HEK293 (cell line): Measurements from ENCODE around the gene GPX1.

Source experiments
- CTCF ChIA-PET: fragments of 350-600 bp; formaldehyde crosslinking; extraction: SDS; loops from one replicate; lab custom pipeline; 2021; ENCODE audit warnings: antibody characterized with exemption; lab: Yijun Ruan, JAX
- POLR2A ChIA-PET: fragments of 300-600 bp; formaldehyde crosslinking; extraction: SDS; loops from one replicate; lab custom pipeline; 2020; ENCODE audit warnings: antibody characterized with exemption, inconsistent platforms; lab: Yijun Ruan, JAX
- H3K27ac ChIP-seq: fragments of 200-500 bp; sonication (Bioruptor generic); 2 replicates; pipeline ENCODE4 v1.5.1; 2014; ENCODE audit warnings: low read depth, low read length, control low read depth, inconsistent platforms; ENCODE audit errors: extremely low read depth
- H3K36me3 ChIP-seq, 2 experiments: fragments of 200-500 bp in 1 of 2; sonication (Bioruptor generic) in 1 of 2; 1 replicate in 1 of 2; 2 replicates in 1 of 2; pipeline ENCODE4 v1.5.1; 2014 to 2017; ENCODE audit warnings: inconsistent platforms in 2 of 2, low read length in 2 of 2; ENCODE audit not compliant: control insufficient read depth in 2 of 2, insufficient read depth in 1 of 2
- H3K4me1 ChIP-seq: fragments of 200-500 bp; sonication (Bioruptor generic); 2 replicates; pipeline ENCODE4 v1.5.1; 2014; ENCODE audit warnings: mild to moderate bottlenecking, low read length, inconsistent platforms; ENCODE audit not compliant: control insufficient read depth, insufficient read depth
- H3K4me3 ChIP-seq: 2 replicates; pipeline ENCODE4 v1.5.1; 2011; ENCODE audit warnings: low read depth, mild to moderate bottlenecking, control low read depth, low read length, moderate library complexity
- H3K9me3 ChIP-seq: fragments of 200-500 bp; sonication (Bioruptor generic); 2 replicates; pipeline ENCODE4 v1.5.1; 2014; ENCODE audit warnings: low read depth, low read length, inconsistent platforms; ENCODE audit not compliant: control insufficient read depth, insufficient read depth
- GLIS2 ChIP-seq: fragments of 450-650 bp; formaldehyde crosslinking; IDR thresholded peaks from 2 replicates; pipeline ENCODE4 v1.5.1; 2016; ENCODE audit warnings: missing biosample characterization, missing genetic modification characterization
- KLF16 ChIP-seq: fragments of 450-650 bp; formaldehyde crosslinking; IDR thresholded peaks from 2 replicates; pipeline ENCODE4 v1.5.1; 2017; ENCODE audit warnings: missing biosample characterization, missing genetic modification characterization
- KLF7 ChIP-seq: fragments of 450-650 bp; formaldehyde crosslinking; IDR thresholded peaks from 2 replicates; pipeline ENCODE4 v1.5.1; 2016; ENCODE audit warnings: missing biosample characterization, missing genetic modification characterization, borderline replicate concordance
- YY2 ChIP-seq: fragments of 450-650 bp; formaldehyde crosslinking; IDR thresholded peaks from 2 replicates; pipeline ENCODE4 v1.5.1; 2016; ENCODE audit warnings: missing biosample characterization, missing genetic modification characterization
- ZEB2 ChIP-seq: fragments of 450-650 bp; formaldehyde crosslinking; IDR thresholded peaks from 2 replicates; pipeline ENCODE4 v1.5.1; 2016; ENCODE audit warnings: missing biosample characterization, missing genetic modification characterization
- ZIC2 ChIP-seq: fragments of 450-650 bp; formaldehyde crosslinking; IDR thresholded peaks from 2 replicates; pipeline ENCODE4 v1.5.1; 2016; ENCODE audit warnings: missing biosample characterization, missing genetic modification characterization
- ZNF114 ChIP-seq: fragments of 450-650 bp; formaldehyde crosslinking; IDR thresholded peaks from 2 replicates; pipeline ENCODE4 v1.5.0; 2017; ENCODE audit warnings: missing biosample characterization, missing genetic modification characterization
- ZNF19 ChIP-seq: fragments of 450-650 bp; formaldehyde crosslinking; IDR thresholded peaks from 2 replicates; pipeline ENCODE4; 2016; ENCODE audit warnings: missing biosample characterization, missing genetic modification characterization, low read depth
- ZNF221 ChIP-seq: fragments of 450-650 bp; formaldehyde crosslinking; IDR thresholded peaks from 2 replicates; pipeline ENCODE4 v1.5.1; 2017; ENCODE audit warnings: missing biosample characterization, missing genetic modification characterization, borderline replicate concordance
- ZNF354C ChIP-seq: fragments of 450-650 bp; formaldehyde crosslinking; IDR thresholded peaks from 2 replicates; pipeline ENCODE4 v1.5.1; 2016; ENCODE audit warnings: missing biosample characterization, missing genetic modification characterization, low read depth, borderline replicate concordance
- ZNF394 ChIP-seq: fragments of 450-650 bp; formaldehyde crosslinking; IDR thresholded peaks from 2 replicates; pipeline ENCODE4 v1.5.1; 2016; ENCODE audit warnings: missing biosample characterization, missing genetic modification characterization, mild to moderate bottlenecking, moderate library complexity, borderline replicate concordance
- ZNF426 ChIP-seq: fragments of 450-650 bp; formaldehyde crosslinking; IDR thresholded peaks from 2 replicates; pipeline ENCODE4 v1.5.1; 2017; ENCODE audit warnings: missing biosample characterization, missing genetic modification characterization, mild to moderate bottlenecking, inconsistent platforms, moderate library complexity
- ZNF561 ChIP-seq: fragments of 450-650 bp; IDR thresholded peaks from 2 replicates; pipeline ENCODE4 v1.5.1; 2018; ENCODE audit warnings: missing biosample characterization, missing genetic modification characterization, borderline replicate concordance
- ZNF571 ChIP-seq: fragments of 450-650 bp; formaldehyde crosslinking; IDR thresholded peaks from 2 replicates; pipeline ENCODE4 v1.5.0; 2017; ENCODE audit warnings: missing biosample characterization, missing genetic modification characterization
- ZNF701 ChIP-seq: fragments of 450-650 bp; formaldehyde crosslinking; IDR thresholded peaks from 2 replicates; pipeline ENCODE4 v1.5.1; 2016; ENCODE audit warnings: missing biosample characterization, missing genetic modification characterization
- ZNF776 ChIP-seq: fragments of 450-650 bp; formaldehyde crosslinking; IDR thresholded peaks from 2 replicates; pipeline ENCODE4 v1.5.0; 2017; ENCODE audit warnings: missing biosample characterization, missing genetic modification characterization, borderline replicate concordance
- TF ChIP-seq, protein P1 (sequence below): fragments of 450-650 bp; formaldehyde crosslinking; IDR thresholded peaks from 2 replicates; pipeline ENCODE4 v1.5.1; 2016; ENCODE audit warnings: missing biosample characterization, missing genetic modification characterization, borderline replicate concordance
- TF ChIP-seq, protein P2 (sequence below): fragments of 450-650 bp; formaldehyde crosslinking; IDR thresholded peaks from 2 replicates; pipeline ENCODE4 v1.5.1; 2017; ENCODE audit warnings: missing biosample characterization, missing genetic modification characterization

GPX1 gene

DNA sequence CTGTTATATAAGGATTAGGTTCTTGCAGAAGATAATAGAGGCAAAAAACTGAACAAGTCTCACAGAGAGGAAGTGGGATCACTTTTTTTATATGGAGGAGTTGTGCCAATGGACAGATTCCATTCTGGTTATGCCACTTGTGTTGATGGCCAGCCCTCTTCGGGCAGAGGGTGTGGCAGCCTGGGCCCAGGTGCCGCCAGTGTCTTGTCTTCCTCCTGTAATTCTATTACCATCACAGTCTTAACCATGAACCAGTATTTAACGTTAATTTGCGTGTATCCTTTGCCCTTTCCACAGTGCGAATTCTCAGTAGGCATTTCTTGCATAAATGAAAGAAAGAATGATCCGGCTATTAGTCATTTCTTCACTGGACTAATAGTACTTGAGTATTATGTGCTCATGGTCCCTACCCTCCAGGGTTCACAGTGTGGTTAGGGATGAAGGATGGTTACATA is 11.3 kb downstream of the GPX1 start (continued):
- TF ChIP-seq ZNF426 (tag by site-specific recombination) = no peak
- TF ChIP-seq ZNF19 (tag by site-specific recombination) = no peak

DNA sequence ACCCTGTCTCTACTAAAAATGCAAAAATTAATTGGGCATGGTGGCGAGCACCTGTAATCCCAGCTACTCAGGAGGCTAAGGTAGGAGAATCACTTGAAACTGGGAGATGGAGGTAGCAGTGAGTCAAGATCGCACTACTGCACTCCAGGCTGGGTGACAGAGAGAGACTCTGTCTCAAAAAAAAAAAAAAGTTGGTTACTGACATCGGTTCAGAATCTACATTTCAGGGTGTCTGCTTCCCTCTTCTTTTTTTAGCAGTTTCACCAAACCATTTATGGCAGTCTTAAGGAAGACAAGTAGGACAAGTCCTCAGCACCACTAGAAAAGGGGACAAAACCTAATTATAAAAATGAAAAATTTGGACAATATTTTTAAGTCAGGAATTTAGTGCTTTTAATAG is 15.0 kb downstream of the GPX1 start:
- Histone ChIP-seq H3K27ac (no peak overlapping the region), H3K36me3 (no peaks in the 10 kb centered on the region), H3K4me1 (no peaks in the 10 kb centered on the region), H3K4me3 (no peak overlapping the region), H3K9me3 (no peaks in the 10 kb centered on the region)
- CTCF ChIA-PET = interaction anchor here (0.6 kb wide), 1 partner anchor 59 kb away, joined by 3 read pairs; no protein-coding TSS in a partner anchor
- POLR2A ChIA-PET = interaction anchor here (0.7 to 1.7 kb wide), 2 partner anchors 14 to 170 kb away, joined by 4 to 8 read pairs; no protein-coding TSS in a partner anchor
- no peak for TF ChIP-seq ZIC2 (tag by site-specific recombination)
- no peak for TF ChIP-seq GLIS2
- no peak for TF ChIP-seq ZNF561 (tag by site-specific recombination)
- TF ChIP-seq, protein P1, sequence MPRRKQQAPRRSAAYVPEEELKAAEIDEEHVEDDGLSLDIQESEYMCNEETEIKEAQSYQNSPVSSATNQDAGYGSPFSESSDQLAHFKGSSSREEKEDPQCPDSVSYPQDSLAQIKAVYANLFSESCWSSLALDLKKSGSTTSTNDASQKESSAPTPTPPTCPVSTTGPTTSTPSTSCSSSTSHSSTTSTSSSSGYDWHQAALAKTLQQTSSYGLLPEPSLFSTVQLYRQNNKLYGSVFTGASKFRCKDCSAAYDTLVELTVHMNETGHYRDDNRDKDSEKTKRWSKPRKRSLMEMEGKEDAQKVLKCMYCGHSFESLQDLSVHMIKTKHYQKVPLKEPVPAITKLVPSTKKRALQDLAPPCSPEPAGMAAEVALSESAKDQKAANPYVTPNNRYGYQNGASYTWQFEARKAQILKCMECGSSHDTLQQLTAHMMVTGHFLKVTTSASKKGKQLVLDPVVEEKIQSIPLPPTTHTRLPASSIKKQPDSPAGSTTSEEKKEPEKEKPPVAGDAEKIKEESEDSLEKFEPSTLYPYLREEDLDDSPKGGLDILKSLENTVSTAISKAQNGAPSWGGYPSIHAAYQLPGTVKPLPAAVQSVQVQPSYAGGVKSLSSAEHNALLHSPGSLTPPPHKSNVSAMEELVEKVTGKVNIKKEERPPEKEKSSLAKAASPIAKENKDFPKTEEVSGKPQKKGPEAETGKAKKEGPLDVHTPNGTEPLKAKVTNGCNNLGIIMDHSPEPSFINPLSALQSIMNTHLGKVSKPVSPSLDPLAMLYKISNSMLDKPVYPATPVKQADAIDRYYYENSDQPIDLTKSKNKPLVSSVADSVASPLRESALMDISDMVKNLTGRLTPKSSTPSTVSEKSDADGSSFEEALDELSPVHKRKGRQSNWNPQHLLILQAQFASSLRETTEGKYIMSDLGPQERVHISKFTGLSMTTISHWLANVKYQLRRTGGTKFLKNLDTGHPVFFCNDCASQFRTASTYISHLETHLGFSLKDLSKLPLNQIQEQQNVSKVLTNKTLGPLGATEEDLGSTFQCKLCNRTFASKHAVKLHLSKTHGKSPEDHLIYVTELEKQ (tag by site-specific recombination) = no peak
- TF ChIP-seq KLF16 (tag by site-specific recombination) = no peak
- no peak for TF ChIP-seq ZNF221 (tag by site-specific recombination)
- TF ChIP-seq, protein P2, sequence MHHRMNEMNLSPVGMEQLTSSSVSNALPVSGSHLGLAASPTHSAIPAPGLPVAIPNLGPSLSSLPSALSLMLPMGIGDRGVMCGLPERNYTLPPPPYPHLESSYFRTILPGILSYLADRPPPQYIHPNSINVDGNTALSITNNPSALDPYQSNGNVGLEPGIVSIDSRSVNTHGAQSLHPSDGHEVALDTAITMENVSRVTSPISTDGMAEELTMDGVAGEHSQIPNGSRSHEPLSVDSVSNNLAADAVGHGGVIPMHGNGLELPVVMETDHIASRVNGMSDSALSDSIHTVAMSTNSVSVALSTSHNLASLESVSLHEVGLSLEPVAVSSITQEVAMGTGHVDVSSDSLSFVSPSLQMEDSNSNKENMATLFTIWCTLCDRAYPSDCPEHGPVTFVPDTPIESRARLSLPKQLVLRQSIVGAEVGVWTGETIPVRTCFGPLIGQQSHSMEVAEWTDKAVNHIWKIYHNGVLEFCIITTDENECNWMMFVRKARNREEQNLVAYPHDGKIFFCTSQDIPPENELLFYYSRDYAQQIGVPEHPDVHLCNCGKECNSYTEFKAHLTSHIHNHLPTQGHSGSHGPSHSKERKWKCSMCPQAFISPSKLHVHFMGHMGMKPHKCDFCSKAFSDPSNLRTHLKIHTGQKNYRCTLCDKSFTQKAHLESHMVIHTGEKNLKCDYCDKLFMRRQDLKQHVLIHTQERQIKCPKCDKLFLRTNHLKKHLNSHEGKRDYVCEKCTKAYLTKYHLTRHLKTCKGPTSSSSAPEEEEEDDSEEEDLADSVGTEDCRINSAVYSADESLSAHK = no peak
- no peak for TF ChIP-seq ZNF354C
- TF ChIP-seq ZNF114 (tag by site-specific recombination) = no peak
- no peak for TF ChIP-seq ZNF394 (tag by site-specific recombination)
- TF ChIP-seq KLF7 = no peak
- no peak for TF ChIP-seq ZNF571 (tag by site-specific recombination)
- no peak for TF ChIP-seq ZEB2 (tag by site-specific recombination)
- TF ChIP-seq ZNF776 (tag by site-specific recombination) = no peak

DNA sequence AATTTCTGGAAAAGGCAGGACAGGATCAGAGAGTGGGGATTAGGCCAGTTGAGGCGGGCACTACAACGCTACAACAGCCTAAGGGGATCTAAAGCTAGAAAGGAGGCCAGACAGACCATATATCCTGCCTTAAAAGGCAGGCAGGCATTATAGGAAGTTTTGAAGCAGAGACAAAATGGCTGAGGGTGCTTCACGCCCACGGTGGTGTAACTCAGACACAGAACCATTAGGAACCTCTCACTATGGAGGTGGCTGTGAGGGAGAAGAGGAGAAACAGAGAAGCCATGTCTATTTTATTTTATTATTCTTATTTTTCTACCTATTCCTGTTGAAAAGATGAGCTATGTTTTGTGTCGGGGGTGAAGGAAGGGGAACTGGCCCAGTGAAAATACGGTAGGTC is 16.2 kb downstream of the GPX1 start:
- POLR2A ChIA-PET = interaction anchor here (1.7 kb wide), 1 partner anchor 16 kb away, joined by 4 read pairs; no protein-coding TSS in a partner anchor
- no peaks in the 10 kb centered on the region for H3K9me3 ChIP-seq
- TF ChIP-seq YY2 (peak; percentile 33; the same call in 1 of the 2 replicates), ZNF701 (tag by site-specific recombination) (no peak)
- TF ChIP-seq, all 188 proteins: peak for 1
- H3K36me3 ChIP-seq = peaks cover 0 to 1% of the 10 kb centered on the region in 2 experiments; a peak in 2 of 3 replicates
- no peaks in the 10 kb centered on the region for H3K4me1 ChIP-seq
- CTCF ChIA-PET = interaction anchor here (0.6 to 0.7 kb wide), 2 partner anchors 17 to 38 kb away, joined by 5 to 6 read pairs; no protein-coding TSS in a partner anchor
- no peak overlapping the region for H3K4me3 ChIP-seq
- no peak overlapping the region for H3K27ac ChIP-seq
